ENCODE results near the gene LPP. TPM values are rescaled to one million over a fixed set of nuclear protein-coding genes. Genes with fewer than 3 reads are reported as not detected.

LPP gene
- total RNA-seq, 4 donors from 2014 or later = 109 to 170 (median 132) TPM

GRCh38 chr3:188680605-188681004 lies 526.6 kb downstream of the LPP start:
- Histone ChIP-seq H3K27ac (no peak overlapping the region), H3K4me1 (peaks cover 0 to 14% (median 0%) of the 10 kb centered on the region in 4 donors), H3K36me3 (no peaks in the 10 kb centered on the region), H3K27me3 (no peaks in the 10 kb centered on the region), H3K9me3 (no peaks in the 10 kb centered on the region), H3K4me3 (no peak overlapping the region)
- TF ChIP-seq POLR2A (IDR thresholded peaks at IDR 0.05) (no peak), CTCF (IDR thresholded peaks at IDR 0.05) (no peak)
- no peak for DNase-seq

GRCh38 chr3:188682316-188682715 lies 528.4 kb downstream of the LPP start:
- Histone ChIP-seq H3K27ac (no peak overlapping the region), H3K4me1 (peaks cover 0 to 14% (median 0%) of the 10 kb centered on the region in 4 donors), H3K27me3 (no peaks in the 10 kb centered on the region), H3K4me3 (no peak overlapping the region), H3K9me3 (no peaks in the 10 kb centered on the region), H3K36me3 (no peaks in the 10 kb centered on the region)
- no peak for DNase-seq
- TF ChIP-seq CTCF (IDR thresholded peaks at IDR 0.05) = no peak
- TF ChIP-seq POLR2A (IDR thresholded peaks at IDR 0.05) = no peak

- Histone ChIP-seq H3K27ac (peak overlapping the region in 2 of 4 donors; percentile 23 to 44), H3K4me3 (no peak overlapping the region), H3K36me3 (no peaks in the 10 kb centered on the region), H3K9me3 (no peaks in the 10 kb centered on the region), H3K27me3 (no peaks in the 10 kb centered on the region), H3K4me1 (peaks cover 0 to 14% (median 0%) of the 10 kb centered on the region in 4 donors)
- TF ChIP-seq POLR2A (IDR thresholded peaks at IDR 0.05) = no peak
- no peak for TF ChIP-seq CTCF (IDR thresholded peaks at IDR 0.05)
- DNase-seq = no peak
Measured at GRCh38 chr3:188683032-188683521, 529.1 kb downstream of the LPP start.

- DNase-seq = no peak
- H3K4me1 ChIP-seq = peaks cover 0 to 14% (median 0%) of the 10 kb centered on the region in 4 donors
Measured at GRCh38 chr3:188684276-188684675, 530.3 kb downstream of the LPP start.

GRCh38 chr3:188685789-188686188 lies 531.8 kb downstream of the LPP start:
- TF ChIP-seq POLR2A (IDR thresholded peaks at IDR 0.05) (no peak), CTCF (IDR thresholded peaks at IDR 0.05) (no peak)
- Histone ChIP-seq H3K4me3 (no peak overlapping the region), H3K36me3 (no peaks in the 10 kb centered on the region), H3K27me3 (no peaks in the 10 kb centered on the region), H3K9me3 (no peaks in the 10 kb centered on the region), H3K27ac (no peak overlapping the region), H3K4me1 (peaks cover 0 to 14% (median 0%) of the 10 kb centered on the region in 4 donors)
- no peak for DNase-seq

More at GRCh38 chr3:188684276-188684675, 530.3 kb downstream of the LPP start:
- no peak overlapping the region for H3K27ac ChIP-seq
- no peaks in the 10 kb centered on the region for H3K36me3 ChIP-seq
- TF ChIP-seq POLR2A (IDR thresholded peaks at IDR 0.05) = no peak
- no peak for TF ChIP-seq CTCF (IDR thresholded peaks at IDR 0.05)
- no peak overlapping the region for H3K4me3 ChIP-seq
- no peaks in the 10 kb centered on the region for H3K9me3 ChIP-seq
- H3K27me3 ChIP-seq = no peaks in the 10 kb centered on the region

GRCh38 chr3:188686324-188686723 lies 532.4 kb downstream of the LPP start:
- no peak for DNase-seq

More at GRCh38 chr3:188686324-188686723, 532.4 kb downstream of the LPP start:
- no peaks in the 10 kb centered on the region for H3K36me3 ChIP-seq
- H3K4me3 ChIP-seq = no peak overlapping the region
- no peaks in the 10 kb centered on the region for H3K27me3 ChIP-seq
- H3K27ac ChIP-seq = no peak overlapping the region
- H3K4me1 ChIP-seq = peaks cover 0 to 14% (median 0%) of the 10 kb centered on the region in 4 donors
- TF ChIP-seq POLR2A (IDR thresholded peaks at IDR 0.05) (no peak), CTCF (IDR thresholded peaks at IDR 0.05) (no peak)
- no peaks in the 10 kb centered on the region for H3K9me3 ChIP-seq

All from Peyer's patch (tissue), 4 donors.